GM19043 (cell line): ENCODE results near the gene RAB14.
"Not testable (repeated sequence)": the region's sequence is repeated elsewhere in the genome, so short reads cannot be mapped to it uniquely, and the experiment has no call there.

Experiments used
- ATAC-seq: cut with Tn5 transposase; IDR thresholded peaks from one replicate; pipeline ENCODE4 v1.9.1; 2021; ENCODE audit warnings: low read depth; ENCODE audit not compliant: unreplicated experiment

Gene RAB14

DNA sequence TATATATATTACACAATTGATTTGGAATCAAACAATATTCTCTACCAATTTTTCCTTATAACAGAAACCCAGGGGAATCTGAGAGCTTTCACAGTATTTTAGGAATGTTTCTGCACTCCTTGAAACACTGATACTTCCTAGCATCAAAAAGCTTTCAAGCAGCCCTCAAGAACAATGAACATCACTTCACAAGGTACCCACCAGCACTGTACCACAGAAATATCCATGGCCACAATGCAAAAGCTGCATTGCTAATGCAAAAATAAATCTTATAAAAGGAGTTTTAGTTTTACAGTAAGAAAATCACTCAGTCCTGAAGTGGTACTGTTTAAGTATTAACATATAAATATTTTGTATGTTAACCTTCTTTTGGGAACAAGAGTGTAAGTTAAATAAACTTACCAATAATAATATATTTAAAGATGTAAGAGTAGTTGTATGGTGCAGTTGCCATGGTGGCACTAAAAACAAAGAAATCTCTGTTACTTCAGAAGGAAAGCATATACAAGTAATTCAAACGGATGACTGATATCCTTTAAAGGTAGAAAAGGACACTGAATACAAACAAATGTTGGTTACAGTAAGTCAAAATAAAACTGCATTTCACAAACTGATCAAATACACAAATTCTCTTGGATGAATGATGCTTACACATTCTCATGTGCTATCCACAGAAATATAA is 8.6 kb downstream of the RAB14 start:
- no peak for ATAC-seq

DNA sequence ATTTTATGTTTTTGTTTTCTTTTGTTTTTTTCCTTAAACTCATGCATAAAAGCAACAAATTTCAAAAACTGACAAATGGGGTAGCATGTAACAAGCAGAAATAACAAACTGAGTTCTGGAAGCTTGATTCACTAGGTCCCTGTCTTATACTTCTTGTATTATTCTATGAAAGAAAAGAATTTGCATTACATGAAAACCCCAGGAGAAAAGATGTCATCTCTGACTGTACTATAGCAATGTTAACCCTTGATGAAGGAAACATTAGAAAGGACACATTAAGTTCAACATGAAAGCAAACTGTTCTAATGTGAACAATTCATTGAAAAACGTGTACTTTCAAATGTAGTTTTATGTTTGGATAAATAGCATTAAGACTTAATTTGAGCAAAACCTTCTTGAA is 9.2 kb downstream of the RAB14 start:
- no peak for ATAC-seq

DNA sequence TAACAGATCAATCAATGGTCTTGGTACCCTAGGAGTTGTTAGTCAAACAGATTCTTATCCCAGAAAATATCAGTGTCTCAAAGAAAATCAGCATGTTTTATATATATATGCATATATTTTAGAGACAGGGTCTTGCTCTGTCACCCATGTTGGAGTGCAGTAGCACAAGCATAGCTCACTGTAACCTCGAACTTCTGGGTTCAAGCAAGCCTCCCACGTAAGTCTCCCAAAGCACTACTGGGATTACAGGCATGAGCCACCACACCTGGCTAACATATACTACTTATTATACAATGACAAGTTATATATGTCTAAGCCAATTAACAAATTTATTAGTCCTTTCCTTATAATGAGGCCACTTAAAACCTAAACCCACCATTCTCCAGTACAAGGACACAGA is 10.4 kb downstream of the RAB14 start:
- no peak for ATAC-seq

DNA sequence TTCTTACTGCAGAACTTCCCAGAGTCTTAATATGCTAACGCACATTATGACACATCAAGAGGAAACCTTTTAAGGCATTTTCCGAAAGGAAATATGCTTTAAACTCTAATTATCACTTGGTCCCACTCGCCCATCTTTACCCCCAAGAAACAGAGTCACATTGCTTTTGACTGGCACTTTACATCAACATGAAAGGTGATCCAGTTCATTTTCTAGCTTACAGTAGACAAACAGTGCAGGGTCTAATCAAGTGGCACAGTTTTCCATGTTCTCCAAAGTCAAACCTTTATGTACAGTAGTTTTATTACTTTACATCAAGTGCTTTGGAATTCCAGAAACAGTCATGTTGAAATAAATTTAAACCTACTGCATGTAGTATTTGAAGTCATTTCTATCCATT is 12.0 kb downstream of the RAB14 start:
- ATAC-seq: no peak

DNA sequence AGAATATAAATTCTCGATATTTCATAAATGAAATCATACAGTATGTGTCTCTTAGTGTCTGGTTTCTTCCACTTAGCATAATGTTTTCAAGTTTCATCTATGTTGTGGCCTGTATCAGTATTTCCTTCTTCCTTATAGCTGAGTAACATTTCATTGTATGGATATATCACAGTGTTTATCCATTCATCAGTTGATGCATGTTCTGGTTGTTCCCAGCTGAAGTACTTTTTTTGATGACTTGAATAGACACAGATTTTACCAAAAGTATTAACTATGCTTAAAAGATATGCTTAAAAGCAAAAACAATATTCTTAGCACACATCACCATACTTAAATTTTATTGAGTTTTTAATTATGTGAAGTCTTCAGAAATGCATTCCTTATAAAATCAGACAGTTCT is 12.7 kb downstream of the RAB14 start:
- no peak for ATAC-seq

DNA sequence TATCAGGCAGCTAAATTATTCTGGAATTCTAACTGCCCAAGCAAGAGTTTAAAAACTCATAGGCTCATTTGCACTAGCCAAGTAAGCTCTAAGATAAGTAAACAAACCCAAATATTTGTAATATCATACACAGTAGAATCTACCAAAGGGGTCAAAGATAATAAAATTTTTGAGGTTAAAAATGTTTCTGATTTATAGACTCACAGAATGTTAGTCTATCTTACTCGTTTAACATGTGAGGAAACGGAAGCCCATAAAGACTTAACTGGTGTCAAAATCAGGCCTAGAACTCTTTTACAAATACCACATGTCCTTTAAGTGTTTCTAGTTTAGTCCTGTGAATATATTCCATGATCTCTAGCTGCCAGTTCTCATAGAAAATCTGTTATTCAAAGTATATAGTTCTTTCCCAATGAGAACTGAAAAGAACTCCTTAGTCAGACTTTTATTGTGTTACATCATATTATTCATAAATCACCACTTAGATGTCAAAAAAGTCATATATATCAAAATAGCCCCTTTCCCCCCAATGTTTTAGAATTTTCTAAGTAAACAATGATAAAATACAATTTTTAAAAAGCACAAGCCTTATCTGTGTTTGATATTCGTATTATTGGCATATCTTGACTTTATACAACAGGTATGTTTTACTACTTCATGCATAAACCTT is 13.9 kb downstream of the RAB14 start:
- no peak for ATAC-seq

DNA sequence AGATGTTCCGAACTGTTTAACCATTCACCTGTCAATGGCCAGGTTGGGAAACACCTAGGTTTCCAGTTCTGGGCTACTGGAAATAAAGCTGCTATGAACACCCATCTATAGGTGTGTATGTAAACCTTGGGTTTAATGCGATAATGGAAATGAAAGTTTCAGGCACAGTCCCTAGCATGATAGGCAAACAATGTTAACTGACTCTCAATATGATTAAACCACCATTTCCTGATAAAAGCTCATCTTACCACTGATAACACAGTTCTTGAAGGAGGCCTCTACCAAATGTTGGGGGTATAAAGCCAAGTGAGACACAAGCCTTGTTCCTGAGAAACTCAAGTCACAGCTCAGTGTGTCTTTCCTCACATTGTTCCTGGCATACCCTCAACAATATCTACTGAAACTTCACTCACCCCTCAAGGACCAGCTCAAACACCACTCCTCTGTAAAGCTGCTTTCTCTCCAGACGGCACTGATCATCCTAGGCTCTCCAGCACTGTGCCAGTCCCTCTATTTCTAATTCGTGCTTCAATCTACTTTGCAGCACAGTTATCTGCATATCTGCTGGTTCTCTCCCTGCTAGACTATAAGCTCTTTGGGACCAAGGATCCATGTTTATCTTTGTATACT is 15.8 kb downstream of the RAB14 start:
- ATAC-seq: no peak

DNA sequence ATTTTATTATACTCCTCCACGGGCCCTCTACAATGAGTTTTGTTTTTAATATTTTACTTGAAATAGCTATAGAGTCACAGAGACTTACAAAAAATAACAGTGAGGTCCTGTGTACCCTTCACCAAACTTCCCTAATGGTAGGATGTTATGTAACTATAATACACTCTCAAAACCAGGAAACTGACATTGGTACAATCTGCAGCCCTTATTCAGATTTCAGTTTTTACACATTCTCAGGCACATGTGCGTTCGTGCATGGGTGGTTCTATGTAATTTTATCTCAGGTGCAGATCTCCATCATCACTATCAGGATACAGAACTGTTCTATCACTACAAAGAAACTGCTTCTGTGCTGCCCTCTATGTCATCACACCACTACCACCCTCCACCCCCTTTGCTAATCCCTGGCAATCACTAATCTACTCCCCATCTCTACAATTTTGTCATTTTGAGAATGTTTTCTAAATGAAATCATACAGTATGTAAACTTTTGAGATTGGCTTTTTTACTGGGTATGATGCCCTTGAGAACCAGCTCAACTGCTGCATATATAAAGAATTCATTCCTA is 16.4 kb downstream of the RAB14 start:
- ATAC-seq: no peak

DNA sequence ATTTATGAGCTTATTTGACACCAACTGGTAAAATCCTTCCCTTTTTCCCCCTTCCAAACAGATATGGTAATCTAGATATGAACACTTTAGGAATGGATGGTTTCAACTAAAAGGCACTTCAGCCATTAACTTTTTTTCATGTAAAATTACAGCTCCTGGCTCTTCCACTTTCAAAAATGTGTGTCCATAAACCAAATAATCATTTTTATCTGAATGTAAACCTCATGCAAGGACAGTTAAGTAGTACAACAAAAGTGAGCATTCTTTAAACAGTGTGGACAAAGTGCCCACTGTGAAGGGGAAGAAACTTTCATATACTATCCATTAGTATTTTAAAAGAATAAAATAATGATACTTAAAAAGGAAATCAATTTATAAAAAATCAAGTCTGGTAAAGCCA is 17.2 kb downstream of the RAB14 start:
- ATAC-seq: no peak

DNA sequence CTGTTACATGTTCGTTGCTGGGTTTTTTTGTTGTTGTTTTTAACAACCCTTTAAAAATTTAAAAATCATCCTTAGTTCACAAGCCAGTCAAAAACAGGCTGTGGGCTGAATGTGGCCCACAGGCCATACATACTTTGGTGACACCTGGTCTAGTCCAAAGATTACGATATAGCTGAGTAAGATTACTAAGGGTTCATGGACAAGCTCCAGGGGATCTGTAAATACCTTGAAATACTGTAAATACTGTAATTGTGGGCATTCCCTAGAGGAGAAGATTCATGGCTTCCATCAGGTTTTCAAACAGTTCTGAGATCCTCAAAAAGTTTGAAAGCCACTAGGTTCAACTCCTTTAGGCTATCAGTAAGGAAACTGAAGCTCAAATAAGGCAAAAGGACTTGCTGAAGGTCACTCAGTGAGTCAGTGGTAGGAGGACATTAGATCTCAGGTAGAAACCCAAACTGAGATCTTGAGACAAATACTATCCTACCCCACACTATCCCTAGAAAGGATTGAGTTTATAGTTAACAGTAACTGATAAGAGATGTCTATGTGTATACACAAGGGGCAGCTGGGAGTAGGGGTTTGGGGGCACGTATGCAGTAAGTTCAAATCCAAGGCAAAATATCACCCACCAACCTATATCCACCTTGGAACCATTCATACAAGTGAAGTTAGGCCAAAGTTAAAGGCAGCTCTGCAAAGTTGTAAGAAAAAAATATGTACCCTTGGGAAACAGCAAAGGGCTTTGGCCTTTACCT is 17.8 kb downstream of the RAB14 start:
- no peak for ATAC-seq

DNA sequence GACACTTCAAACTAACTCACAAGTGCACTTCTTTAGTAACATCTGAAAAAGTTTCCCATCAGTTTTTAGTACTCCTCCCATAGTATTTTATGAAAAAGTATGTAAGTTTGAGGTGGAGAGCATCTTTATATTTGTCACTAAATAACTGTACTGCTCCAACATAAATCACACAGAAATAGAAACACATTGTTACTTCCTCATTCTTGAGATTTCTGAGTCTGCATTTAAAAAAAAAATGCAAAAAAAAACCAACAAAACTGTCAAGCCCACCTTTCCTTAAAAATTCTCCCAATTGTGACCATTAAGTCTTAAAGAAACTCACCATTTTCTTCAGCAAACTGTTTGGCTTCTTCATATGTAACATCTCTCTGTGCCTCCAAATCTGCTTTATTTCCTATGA is 18.7 kb downstream of the RAB14 start:
- ATAC-seq: no peak

DNA sequence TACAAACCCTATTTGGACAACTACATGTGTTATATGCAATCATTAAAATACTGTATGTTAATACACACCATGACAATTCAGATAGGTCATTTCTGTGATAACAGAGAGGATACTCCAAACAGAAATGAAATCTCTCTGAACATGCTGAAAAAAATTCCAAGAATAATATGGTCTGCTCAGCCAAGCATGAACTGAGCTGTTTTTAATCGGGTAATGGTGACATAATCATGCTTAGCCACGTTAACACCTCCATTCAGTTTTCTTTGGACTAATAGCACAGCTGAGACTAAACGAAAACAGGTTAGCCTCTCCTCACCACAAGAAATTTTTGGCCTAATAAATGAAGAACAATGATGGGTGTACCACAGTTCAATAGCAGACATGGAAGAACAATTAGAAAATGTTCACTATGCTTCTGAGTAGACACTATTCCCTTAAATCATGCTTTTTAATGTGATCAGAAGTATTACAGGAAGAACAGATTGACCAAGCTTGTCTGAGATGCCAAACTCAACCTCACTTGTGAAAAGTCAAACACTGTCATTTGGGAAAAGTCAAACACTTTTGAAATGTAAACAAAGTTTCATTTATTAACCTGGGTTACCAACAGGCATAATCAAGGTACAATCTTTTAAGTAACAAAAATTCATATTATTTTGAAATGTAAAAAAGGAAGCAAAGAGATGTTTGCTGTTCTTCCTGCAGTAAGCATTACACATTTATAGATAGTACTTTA is 19.4 kb downstream of the RAB14 start:
- ATAC-seq: no peak

DNA sequence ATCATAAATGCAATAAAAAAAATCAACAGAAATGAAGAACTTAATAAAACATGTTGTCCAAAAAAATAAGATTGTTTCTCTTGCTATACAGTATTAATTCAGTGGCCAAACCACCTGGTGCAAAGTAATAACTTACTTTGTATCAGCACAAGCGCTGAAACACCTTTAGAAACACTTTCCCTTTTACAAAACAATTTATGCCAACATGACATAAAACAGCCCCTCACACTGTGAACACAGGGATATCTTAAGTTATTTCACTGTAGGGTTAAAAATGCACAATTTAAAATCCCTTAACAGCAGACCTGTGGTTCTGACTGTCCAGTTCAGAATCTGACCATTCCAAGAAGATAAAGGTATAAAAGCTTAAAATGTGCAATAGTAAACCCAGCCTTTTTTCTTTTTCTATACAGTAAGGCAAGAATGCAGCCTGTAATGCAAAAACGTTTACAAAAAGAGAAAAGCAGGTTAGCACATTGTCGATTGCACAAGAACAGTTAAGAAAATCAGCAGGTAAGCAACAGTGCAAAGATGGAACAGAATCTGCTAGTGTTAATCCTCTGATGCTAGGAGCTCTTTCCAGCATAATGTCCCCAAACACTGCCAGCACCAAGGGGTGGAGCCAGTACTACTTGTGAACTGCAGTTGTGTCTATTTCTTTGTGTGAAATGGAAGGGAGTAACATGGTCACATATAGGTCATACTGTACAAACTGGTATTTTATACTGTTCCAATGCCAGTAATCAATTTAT is 21.6 kb downstream of the RAB14 start:
- ATAC-seq: no peak

DNA sequence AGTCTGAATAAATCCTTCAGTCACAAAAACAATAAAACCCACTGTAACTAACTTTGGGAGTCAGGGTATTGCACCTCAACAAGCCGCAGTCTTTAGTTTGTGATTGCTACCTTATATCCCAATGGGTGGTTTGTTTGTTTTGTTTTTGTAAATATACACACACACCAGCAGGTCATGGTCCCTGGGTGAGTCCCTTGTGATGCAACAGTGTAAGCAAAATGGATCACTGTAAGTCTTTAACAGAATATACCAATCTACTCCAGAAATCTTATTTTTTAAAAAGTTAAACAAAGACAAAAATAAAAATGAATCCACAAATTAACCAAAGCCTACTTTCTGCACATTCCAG is 22.3 kb downstream of the RAB14 start:
- ATAC-seq: not testable (repeated sequence)

DNA sequence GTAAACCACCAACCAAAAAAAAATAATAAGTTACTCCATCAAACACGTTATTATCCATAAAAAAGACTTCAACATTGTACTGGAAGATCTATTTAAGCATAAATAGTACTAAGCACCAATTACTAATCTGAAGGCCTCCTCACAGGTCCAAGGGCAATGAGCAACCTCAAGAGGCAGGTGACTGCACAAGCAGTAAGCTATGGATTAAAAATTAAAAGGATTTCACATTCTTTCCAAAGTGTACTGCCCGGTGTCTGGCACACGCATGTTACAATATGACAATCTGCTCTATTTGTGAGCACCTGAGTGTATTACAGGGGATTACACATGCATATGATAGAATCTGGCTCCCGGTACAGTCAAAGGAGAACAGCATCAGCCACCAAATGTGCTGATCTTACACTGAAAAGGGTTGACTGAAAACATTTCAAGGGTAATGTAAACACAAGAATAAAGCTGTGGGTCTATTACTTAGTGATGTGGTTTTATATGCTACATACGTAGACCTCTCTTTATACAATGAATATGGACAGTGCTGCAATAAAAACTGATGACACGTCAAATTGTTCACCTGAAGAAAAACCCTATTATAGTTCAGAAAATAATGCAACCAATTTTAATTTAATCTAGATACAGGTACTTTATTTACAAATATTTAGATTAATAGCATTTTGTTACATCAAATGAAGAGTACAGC is 22.8 kb downstream of the RAB14 start:
- ATAC-seq: no peak

DNA sequence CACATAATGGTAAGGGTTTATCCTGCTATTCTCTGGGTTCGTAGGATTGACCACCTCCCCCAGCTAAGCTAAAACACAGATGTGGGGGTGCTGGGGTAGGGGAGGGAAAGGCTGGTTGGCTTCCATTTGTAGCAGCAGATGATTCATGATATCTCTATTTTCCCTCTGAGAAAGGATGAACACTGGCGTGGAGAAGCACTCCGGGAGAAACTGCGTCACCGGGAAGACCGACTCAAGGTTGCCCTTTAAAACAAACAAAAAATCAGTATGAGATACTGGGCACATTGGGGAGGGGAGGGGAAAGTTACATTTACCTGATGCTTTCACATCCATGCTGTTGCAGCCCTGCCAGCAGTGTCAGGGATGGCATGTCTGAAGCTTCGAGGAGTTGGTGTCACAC is 28.2 kb downstream of the RAB14 start:
- ATAC-seq: no peak

DNA sequence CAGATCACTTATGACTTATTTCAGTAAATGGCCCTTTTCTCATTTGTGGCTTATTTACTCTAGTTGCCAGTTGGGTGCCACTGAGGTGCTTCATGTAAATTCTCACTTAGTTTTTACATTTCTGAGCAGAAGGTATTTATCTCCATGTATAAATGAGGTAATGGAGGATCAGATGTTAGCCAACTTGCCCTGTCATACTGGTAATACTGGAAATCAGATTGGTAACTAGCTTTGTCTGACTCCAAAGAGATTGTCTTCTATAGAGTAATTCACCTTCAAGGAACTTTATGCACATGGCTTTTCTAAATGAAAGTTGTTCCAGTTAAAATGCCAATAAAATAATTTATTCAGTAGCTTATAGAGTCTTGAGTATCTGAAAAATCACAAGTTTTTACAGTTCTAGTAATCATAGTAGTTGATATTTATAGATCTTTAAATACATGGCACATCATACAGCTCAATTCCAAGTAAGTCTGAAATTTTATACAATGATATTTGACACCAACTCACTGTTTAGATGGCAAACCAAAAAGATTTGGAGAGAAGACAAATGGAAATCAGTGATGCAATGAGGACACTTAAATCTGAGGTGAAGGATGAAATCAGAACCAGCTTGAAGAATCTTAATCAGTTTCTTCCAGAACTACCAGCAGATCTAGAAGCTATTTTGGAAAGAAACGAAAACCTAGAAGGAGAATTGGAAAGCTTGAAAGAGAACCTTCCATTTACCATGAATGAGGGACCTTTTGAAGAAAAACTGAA is 28.8 kb downstream of the RAB14 start:
- no peak for ATAC-seq

DNA sequence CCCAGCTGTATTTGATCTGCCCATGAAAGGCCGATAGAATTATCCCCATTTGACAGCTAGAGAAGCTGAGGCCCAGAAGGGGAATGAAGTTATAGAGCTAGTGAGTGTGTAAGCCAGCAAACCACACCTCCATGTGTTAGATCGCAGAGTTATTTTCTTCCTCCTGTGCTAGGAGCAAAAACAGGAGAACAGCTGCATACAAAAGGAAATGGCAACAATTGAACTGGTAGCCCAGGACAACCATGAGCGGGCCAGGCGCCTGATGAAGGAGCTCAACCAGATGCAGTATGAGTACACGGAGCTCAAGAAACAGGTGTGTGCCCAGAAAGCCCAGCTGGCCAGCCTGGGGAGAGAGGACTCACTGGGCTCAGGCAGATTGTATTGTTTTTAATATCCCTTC is 30.4 kb downstream of the RAB14 start:
- ATAC-seq: no peak
